Cardiac septum (tissue), 1 donor: ENCODE data around the gene CST1. TPM values are rescaled to one million over a fixed set of nuclear protein-coding genes. Genes with fewer than 3 reads are reported as not detected.
"Not testable (repeated sequence)": the region's sequence is repeated elsewhere in the genome, so short reads cannot be mapped to it uniquely, and the experiment has no call there.

Source experiments
- DNase-seq: peaks from one replicate; pipeline ENCODE4 v3.0.0-alpha.2; 2020; ENCODE audit warnings: low spot score
- intact Hi-C: fragments of 100-400 bp; cut with DNase I; formaldehyde crosslinking; loops from one replicate; pipeline ENCODE4 v1.14.0; 2022
- total RNA-seq: library from RNA; stranded (reverse); fragmentation: NEBNext Ultra II Directional; extraction: Animal tissue kit (Norgen Biotek cat#: 25700); gene quantifications from one replicate; pipeline ENCODE4 v1.2.1, GENCODE V29; 2021
- donor health status: DM: no; HTN: no; CAD: no.

The CST1 gene
- total RNA-seq, 1 donor from 2014 or later = not detected

GRCh38 chr20:23722851-23723250 lies 27.9 kb downstream of the CST1 start:
- DNase-seq, intact Hi-C loops: not testable (repeated sequence)

- intact Hi-C loops = no loop called here
- no peak for DNase-seq
These were observed 28.8 kb downstream of the CST1 start for GRCh38 chr20:23721962-23722361.

DNA sequence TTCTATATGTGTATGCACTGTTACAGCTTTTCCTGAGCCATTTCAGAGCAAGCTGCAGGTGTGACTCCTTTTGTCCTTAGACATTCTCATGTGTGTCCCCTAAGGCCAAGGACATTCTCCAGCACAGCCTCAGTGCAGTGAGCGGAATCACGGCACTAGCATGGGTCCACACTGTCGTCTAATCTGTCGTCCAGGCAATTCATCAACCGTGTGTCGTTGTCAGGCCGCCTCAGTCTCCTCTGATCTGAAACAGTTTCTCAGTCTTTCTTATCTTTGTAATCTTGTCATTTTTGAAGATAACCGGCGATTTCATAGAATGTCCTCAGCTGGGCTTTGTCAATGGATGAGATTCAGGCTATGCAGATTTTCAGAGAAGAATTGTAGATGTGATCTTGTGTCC lies 31.4 kb downstream of the CST1 start:
- DNase-seq, intact Hi-C loops: not testable (repeated sequence)

GRCh38 chr20:23711778-23712177 lies 39.0 kb downstream of the CST1 start:
- intact Hi-C loops = not testable (repeated sequence)

GRCh38 chr20:23710771-23711170 lies 40.0 kb downstream of the CST1 start:
- DNase-seq = no peak
- intact Hi-C loops = no loop called here

More at GRCh38 chr20:23711778-23712177, 39.0 kb downstream of the CST1 start:
- DNase-seq = not testable (repeated sequence)

- no peak for DNase-seq
- intact Hi-C loops = no loop called here
These were observed 44.8 kb downstream of the CST1 start for GRCh38 chr20:23705895-23706294.

DNA sequence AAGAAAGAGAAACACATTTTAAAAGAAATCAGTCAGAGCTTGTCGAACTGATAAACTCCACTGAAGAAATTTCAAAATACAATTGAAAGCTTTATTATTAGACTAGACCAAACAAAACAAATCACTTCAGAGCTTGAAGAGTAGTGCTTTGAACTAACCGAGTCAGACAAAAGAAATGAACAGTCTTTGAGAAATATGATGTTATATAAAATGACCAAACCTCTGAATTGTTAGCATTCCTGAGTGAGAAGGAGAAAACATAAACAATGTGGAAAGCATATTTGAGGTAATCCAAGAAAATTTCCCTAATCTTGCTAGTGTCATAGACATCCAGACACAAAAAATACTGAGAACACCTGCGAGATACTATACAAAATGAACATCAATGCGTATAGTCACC lies 48.7 kb downstream of the CST1 start:
- intact Hi-C loops = no loop called here
- DNase-seq = no peak

GRCh38 chr20:23700931-23701330 lies 49.8 kb downstream of the CST1 start:
- intact Hi-C loops = no loop called here
- no peak for DNase-seq

DNA sequence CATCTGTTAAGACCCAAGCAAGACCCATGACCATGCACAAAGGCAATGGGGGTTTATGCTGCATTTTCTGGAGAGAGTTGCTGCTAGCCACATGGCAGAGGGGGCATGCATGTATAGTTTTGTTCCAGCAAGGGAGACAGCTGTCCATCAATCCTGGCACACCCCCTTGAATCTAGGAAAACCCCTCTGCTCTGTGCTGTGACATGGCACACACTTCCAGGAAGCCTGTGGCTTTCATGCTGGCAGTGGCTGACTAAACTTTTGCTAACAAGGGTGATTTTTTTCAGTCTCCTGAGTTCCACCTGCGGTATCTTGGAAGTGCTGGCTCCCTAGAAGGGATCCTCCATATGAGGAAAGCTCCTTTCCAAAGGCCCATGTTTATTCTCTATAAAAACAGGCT lies 52.8 kb downstream of the CST1 start:
- DNase-seq = no peak

More for the DNA sequence above, 52.8 kb downstream of the CST1 start:
- intact Hi-C loops = no loop called here

Other genes with a start within 250 kb of the CST1 start
- gene CST9L, start 182.5 kb downstream of the CST1 start, total RNA-seq = not detected
- not detected for gene CST9, start 145.0 kb downstream of the CST1 start, total RNA-seq
- 486 TPM for gene CST3, start 113.0 kb downstream of the CST1 start, total RNA-seq
- gene CST4, start 61.9 kb downstream of the CST1 start, total RNA-seq = not detected
- gene CST2, start 75.8 kb upstream of the CST1 start, total RNA-seq = not detected
- gene CST5, start 128.8 kb upstream of the CST1 start, total RNA-seq = not detected
- not detected for gene GGTLC1, start 237.8 kb upstream of the CST1 start, total RNA-seq